Measurements from ENCODE around the gene WDR1. TPM values are rescaled to one million over a fixed set of nuclear protein-coding genes. Genes with fewer than 3 reads are reported as not detected.

WDR1 gene
- total RNA-seq, 1 donor from 2014 or later = 385 TPM

DNA sequence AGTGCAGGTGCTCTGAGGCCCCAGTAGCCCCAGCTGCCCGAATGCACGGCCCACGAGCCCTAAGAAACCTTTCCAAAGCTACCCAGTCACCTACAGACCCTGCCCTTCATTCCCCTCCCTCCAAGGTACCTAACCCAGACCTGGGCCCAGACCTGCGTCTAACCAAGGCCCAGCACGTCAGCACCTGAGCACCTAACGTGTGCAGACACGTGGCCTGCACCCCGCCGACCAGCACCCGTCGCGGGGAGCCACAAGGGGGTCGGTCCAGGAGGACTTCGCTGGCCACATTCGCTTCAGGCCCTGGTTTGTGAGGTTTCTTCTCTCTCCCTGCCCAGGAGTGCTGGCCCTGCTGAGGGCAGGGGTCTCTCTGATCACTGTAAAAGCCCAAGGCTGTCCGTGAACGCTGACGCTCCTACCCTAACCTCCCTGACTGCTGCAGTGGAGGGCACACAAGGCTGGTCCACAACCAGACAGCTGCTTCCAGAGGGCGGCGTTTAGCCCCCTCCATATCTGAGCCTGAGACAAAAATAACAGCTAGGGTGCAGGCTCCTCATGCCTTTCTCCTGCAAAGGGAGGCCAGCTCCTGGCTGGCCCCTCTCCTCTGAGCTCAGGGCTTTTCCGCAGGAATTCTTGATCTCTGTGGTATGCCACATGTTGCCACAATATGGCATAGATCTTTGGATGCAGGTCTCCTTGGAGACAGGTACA lies 31.8 kb downstream of the WDR1 start:
- no peak for DNase-seq (ENCODE audit: low spot score)

DNA sequence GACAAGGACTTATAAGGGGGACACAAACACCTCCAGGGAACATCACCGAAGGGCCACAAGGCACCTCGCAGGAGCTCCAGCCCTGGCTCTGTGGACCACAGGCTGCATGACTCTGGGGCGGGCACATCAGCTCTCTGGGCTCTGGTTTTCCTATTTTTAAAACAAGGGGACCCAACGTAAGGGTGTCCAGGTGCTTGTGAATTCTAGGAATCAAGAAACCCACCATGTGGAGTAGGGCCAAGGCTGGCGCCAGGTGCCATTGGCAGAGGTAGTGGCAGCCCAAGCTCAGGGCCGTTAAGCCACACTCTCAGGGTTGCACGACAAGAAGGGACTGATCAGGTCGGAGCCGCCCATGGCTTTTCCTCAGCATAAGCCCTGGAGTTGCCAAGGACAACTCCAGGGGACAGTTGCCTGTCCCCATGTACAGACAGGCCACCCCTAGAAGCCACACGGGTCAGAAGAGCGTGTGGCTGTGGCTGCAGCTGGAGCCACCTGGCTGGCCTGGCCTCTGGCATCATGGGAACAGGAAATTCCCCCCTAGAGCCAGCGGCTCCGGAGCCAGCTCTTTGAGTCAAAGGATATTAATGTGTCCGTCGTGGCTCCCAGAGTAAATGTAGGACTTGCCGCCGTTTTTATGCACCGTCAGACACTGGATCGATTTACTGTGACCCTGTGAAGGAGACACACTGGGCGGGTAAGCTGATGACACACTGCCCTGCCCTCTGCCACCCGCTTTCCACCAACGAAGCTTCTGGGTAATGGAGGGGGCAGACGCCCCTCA lies 32.5 kb downstream of the WDR1 start:
- DNase-seq (ENCODE audit: low spot score) = no peak

DNA sequence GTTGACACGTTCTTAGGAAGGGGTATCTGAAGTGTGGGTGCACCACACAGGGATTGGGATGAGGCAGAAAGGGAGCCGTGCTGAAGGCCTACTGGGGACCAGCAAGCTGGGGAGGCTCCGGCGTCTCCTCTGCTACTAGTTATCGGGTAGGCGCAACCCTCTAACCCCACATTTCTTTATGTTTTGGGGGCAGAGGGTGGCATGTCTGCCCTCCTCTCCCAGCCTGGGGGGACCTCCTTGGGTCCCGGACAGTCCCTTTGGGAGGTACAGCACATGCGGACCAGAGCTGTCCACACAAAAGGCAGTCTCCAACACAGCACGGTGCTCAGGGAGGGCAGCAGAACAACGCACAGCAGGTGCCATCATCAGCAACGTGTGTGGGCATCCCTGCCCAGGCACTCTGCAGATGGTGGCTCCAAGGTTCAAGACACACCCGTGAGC lies 33.2 kb downstream of the WDR1 start:
- no peak for DNase-seq (ENCODE audit: low spot score)

DNA sequence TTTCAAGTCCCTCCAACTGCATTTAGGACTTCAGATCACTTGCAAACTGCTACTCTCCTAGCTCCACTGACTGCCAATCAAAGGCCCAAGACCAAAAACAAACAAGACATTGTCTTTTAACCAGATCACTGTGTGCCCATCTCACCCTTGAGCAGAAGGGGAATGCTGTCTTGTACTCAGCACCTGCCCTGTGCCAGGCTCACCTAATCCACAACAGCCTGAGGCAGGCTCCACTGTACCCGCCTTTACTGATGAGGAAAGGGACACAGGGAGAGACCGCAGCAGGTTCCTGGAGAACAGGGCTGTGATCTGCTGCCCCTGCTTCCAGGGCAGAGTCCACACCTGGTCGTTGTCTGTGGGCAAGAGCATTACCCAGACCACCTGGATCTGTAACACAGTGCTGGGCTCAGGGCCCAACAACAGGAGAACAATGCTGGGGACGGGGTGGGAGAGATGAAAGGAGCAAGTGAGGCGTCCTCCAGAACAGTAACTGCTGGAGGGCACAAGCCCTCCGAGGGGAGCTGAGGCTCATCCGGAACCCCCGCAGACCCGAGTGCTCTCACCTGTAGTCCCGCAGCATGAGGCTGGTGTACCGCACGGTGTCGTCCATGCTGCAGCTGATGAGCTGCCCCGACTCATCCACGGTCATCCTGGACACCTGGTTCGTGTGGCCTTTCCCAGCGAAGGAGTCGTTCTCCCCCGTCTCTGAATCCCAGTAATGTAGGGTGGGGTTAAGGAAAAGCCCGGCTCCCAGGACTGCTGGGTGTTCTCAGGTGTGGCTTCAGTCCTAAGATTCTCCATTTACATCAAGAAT lies 33.9 kb downstream of the WDR1 start:
- DNase-seq (ENCODE audit: low spot score) = no peak

DNA sequence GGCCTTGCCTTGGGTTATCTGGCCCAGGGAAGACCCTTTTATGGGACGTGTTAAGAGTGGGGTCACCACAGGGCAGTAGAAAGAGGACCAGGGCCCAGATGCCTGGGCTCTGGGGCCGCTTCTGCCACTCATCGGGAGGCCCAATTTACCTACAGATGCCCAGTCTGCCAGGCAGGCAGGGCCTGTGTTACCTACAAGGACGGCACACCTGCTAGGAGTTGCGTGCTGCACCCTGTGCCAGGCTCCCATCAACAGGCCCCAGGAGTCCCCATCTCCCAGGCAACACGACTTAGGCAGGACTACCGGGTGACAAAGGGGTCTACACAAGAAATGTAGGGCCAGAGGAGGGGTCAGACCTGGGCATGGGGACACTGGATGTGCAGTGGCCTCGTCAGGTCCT lies 34.6 kb downstream of the WDR1 start:
- no peak for DNase-seq (ENCODE audit: low spot score)

DNA sequence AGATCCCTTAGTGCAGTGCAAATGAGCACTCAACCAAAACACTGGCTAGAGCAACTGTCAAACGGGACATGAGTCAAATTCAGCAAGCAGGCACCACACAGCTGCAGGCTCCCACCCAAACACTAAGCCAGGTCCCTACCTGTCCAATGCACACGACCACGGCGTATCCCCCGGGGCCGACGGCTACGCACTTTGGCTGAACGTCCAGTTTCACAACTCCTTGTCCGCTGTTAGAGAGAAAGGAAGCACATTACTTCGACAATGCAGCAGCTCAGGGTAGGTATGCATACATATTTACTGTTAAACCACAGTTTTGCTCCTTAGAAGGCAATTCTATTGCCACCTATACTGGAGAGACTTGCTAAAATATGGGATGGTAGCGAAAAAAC lies 35.4 kb downstream of the WDR1 start:
- DNase-seq (ENCODE audit: low spot score) = no peak

DNA sequence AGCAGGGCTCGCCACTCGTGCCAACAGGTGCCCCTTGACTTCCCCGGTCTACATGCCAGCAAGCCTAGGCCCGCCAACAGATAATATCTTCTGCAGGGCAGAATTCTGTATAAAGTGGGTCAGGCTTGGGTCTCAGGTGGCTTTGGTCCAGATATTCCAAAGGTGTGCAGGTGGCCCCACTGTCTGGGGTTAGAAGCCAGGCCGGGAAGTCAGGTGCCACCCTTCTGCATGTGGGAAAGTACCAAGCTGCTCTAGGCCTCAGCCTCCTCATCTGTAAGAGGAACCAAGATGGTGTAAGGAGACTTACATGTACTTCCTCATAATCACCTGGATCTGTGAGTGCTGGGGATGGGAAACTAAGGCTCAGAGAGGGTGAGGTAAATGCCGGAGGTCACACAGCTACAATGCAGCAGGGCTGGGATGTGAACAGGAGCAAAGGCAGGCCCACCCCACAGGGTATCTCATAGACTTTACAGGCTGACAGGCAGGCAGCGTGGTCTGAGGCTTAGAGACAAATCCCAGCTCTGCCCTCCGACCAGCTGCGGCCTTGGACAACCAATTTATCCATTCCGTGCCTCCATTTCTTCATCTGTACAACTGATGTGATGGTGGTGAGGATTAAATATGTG lies 35.9 kb downstream of the WDR1 start:
- DNase-seq (ENCODE audit: low spot score) = no peak

DNA sequence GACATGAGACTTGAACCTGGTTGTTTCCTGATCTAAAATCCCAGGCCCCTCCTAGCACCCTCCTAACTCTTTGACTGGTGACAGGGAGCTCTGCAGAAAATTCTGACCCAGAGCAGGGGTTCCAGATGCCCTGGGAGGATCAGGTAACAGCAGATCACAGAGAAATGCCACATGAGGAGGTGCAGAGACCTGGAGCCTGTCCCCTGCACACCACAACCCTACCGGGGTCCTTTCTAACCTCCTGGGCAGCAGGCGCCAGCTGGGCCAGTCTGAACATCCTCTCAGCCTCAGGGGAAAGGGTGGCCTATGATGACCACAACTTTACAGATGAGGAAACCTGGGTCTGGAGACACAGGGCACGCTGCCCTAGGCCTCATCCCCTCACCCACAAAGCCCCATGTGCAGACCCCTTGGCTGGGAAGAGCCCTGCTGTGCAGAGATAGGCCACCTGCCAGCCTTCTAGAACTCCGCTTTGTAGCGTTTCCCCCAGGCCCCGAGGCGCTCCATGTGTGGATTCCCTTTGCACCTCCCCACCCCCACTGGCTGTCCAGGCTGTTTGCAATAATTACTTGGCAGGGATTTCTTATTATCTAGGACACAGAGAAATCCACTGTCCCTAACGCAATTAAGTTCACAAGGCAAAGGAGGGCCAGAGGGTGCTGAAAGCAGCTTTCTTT lies 36.5 kb downstream of the WDR1 start:
- DNase-seq (ENCODE audit: low spot score) = no peak

DNA sequence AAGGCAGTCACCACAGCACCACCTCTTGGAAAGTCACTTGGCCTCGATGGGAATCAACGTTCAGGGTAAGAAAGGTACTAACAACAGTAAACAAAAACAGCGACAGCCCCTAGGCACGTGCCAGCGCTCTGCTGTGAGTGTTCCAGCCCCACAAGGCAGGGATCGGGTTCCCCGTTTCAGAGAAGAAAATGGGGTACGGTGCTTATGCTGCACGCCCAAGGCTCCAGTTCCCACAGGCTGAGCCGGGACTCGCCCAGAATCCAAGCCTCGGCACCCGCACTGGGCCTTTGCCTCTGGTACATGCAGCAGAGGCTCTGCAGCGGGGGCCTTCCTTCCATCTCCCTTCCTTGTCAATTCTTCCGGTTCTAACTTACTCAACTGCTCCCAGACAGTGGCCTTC lies 37.3 kb downstream of the WDR1 start:
- DNase-seq (ENCODE audit: low spot score) = no peak

DNA sequence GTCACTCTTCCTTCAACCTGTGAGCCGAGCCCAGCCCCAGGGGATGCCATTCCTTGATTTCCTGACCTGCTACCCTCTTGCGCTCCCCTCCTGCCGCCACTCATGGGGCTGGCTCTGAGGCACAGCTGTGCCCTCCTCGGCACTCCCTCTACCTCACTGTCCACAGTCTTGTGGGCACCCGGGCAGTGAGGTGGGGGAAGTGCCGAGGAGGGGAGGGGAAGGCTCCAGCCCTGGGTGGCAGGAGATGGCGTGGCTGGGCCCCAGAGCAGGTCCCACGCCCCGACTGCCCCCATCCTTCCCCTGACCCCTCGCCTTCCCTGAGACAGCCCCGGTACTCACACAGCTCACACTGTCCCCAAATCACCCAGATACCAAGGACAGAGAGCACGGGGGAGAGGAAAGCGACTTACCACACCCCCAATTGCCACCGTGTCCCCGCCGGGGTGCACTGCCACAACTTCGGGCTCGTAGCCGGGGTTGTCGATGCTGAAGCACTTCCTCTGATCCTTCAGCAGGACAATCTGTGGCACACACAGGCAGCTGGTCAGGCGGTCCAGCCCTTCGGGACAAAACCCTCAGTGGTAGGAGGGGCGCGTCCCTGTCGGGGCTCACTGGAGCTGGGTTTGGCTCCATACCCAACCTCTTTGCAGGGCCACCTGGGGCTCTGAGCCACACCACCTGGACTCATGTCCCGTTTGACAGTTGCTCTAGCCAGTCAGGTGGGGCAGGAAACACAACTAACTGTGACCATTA lies 37.9 kb downstream of the WDR1 start:
- no peak for DNase-seq (ENCODE audit: low spot score)

DNA sequence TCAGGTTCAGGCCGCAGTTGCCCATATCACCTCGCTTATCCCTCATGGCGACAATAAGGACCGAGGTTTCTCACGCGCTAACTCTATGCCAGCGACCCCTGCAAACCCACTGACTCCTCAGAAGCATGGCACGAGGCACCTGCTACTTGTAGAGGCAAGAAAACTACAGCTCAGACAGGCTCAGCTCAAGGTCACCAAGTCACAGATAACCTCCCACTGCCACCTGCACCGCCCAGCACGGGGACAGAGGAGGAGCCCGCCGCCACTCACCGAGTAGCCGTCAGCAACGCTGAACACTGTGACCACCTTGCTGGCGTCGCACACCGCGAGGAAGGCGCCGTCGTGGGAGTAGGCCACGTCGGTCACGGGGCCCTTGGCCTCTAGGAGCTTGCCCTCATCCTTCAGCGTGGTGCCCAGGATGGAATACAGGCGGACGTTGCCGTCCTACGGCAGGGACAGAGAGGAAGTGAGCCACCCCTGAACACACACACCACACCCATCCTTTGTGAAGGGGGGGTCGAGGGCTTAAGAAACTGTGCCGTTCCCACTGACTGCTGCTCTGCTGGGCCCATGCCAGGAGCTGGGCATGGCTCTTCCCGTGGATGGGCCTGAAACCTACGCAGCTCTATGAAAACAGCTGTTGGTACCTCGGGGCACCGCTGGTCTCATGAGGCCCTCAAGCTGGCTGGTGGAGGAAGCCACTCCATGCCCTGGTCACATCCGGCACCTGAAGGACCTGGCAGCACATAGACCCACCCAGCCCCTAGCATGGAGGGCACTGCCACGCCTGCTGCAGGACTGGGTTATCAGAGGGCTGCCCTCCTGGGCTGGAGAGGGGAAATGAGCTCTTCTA lies 38.9 kb downstream of the WDR1 start:
- no peak for DNase-seq (ENCODE audit: low spot score)

DNA sequence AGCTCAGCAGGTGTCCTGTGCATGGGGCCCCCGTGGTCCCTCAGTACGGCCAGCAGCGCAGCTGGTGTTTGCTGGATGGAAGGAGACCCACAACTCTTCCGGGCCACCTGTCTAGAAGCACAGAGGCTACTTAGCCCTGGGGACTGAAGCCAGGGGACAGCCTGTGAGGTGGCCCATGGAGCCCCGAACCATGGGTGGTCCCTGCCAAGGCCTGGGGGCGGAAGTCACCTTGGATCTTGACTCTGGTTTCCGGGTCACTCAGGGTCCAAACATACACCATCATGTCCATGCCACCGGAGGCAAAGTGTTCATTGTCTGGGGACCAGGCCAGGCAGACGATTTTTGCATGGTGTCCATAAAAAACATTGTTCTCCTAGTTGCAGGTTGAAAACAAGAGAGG lies 39.5 kb downstream of the WDR1 start:
- DNase-seq (ENCODE audit: low spot score) = no peak

DNA sequence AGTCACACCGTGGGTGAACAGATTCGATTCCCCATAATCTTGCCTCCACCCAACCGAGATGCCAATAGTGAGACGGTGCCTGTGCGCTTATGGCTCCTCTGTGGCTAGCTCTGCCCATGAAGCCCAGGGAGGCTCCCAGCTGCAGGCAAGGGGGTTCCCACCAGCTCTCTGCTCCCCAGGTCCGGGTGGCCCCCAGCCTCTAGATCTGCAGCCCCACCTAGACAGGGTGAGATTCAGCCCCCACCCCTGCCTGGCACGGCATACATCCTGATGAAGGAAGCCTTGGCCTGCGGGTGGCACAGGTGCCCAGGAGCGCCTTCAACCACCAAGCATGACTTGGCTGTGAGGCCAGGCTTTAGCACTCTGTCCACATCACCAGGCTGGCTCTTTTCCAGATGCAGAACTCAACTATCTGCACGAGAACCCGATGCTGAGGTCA lies 40.6 kb downstream of the WDR1 start:
- DNase-seq (ENCODE audit: low spot score) = no peak

DNA sequence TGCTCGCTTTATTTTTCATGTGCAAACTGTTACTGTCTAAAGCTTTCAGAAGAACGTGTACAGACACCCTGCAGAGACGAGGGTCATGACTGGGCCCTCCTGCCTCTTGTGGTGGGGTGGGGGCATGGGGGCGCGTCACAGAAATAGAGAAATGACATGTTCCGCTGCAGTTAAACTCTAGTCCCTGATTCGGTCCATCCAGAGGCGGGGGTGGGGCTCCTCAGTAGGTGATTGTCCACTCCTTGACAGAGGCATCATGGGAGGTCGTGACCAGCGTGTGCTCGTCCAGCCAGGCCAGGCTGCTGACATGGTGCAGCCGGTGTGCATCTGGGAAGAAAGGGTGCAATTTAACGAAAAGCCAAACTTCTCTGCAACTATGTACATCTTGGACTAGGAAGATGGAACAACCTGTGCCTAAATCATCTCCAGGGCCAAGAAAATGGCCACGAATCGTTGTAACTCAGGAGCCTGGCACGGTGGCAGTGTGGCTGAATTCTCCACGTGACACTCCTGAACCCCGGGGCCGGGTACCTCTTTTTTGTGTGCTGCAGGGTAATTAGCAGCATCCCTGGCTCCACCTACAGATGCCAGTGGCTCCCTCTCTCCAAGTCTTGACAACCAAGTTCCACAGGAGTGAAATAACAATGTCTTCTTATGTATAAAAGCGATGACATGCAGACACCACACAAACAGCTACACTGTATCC lies 41.3 kb downstream of the WDR1 start:
- no peak for DNase-seq (ENCODE audit: low spot score)

DNA sequence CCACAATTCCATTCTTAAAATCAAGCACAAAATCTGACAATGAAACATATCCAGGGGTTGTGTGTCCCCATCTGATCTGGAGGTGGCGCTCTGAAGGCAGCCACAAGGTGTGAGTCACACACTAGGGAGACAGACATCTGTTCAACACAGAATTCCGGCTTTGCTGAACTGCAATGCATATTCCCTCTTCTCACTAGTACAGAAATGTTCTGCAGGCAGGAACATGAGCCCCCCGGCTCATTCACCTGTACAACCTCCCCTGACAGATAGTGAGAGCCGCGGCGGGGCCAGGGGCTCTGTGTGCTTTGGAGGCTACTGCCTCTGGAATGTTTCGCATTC lies 41.9 kb downstream of the WDR1 start:
- no peak for DNase-seq (ENCODE audit: low spot score)

DNA sequence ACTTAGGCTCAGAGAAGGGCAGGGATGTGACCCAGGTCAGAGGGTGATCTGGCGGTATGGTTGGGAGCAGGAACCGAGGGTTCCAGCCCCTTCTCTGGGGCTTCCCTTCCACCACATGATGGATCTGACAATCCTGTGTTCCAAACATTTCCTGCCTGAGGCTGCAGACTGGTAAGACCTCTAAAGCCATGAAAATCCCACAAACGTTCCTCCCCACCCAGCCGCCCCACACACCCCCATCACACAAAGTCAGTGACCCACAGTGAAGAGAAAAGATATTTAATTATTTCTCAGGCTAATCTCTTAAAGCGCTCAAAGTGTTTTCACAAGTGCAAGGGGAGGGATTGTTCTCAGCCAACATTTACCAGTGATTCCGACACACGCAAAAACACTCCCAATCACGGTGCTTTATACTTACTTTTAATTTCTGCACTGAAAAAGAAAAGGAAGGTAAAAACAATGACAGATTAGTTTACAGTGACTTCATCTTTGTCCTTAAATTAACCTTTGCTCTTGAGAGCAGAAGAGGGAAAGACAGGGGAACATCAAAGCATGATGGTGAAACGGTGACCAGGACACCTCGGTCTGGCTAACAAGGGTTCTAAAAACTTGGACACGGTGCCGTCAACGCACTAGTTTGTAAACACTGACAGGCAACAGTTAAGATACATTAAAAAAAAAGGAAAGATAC lies 42.4 kb downstream of the WDR1 start:
- no peak for DNase-seq (ENCODE audit: low spot score)

DNA sequence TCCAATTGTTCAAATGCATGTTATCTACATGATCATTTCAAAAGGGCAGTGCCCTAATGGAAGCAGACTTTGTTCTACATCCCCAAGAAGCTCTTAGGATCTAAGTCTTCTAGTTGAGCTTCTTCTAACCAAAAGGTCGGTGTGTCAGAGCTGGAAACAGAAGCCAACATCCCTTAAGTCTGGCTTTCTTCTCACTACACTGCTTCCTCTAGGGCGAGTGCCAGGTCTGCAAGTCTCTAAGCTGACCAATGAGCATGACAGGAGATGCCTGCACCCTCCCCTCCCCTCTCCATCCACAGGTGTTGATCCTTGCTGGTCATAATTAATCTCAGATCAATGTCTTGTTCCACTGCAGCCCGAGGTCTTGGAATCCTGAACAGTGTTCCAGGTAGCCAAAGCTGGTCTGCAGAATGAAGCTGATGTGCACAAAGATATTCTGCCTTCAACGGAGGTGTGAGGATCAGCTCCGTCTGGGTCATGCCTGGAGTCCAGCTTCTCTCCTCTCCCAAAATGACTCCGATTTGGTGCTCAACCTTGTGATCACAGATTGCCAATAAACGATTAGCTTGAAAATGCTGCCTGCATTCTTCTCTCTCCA lies 44.1 kb downstream of the WDR1 start:
- no peak for DNase-seq (ENCODE audit: low spot score)

DNA sequence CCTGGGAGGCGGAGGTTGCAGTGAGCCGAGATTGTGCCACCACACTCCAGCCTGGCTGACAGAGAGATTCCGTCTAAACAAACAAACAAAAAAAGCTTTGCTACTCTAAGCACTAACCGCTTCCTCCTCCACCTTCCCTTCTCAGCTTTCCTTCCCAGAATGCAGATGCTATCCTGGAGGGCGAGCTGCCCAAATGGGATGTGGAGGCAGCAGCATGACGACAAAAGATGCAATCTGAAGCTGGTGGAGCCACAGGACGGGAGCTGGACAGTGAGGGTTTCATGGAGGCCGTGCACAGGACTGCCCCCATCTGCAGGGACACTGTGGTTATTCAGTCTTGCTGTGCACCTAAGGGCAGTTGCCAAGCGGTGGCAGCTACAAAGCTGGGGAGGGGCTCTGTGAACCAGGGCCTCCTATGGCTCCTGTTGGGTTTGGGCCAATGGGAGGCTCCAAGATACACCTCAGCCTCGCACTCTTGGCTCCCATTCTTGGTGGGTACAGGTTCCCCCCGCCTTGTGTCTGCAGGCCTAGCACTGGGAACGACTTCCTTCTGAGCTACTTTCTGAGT lies 47.4 kb downstream of the WDR1 start:
- no peak for DNase-seq (ENCODE audit: low spot score)
